Uterus (tissue), 2 donors: ENCODE data around the gene RMND1.

Experiments
- CTCF ChIP-seq, 4 experiments: fragments of 200-600 bp in 2 of 4; fragments of 450-650 bp in 2 of 4; sonication (generic) in 2 of 4; IDR thresholded peaks; one replicate each; pipeline ENCODE4 v1.5.1; 2016 to 2019; ENCODE audit warnings: antibody characterized with exemption in 4 of 4, mild to moderate bottlenecking in 2 of 4, moderate library complexity in 1 of 4
- POLR2A ChIP-seq, 2 donors: fragments of 450-650 bp; IDR thresholded peaks; one replicate each; pipeline ENCODE4 v1.6.1; 2016; ENCODE audit warnings: antibody characterized with exemption in 2 of 2, mild to moderate bottlenecking in 1 of 2, moderate library complexity in 1 of 2

- TF ChIP-seq CTCF (IDR thresholded peaks at IDR 0.05) = no peak
- TF ChIP-seq POLR2A (IDR thresholded peaks at IDR 0.05) = no peak
Measured at GRCh38 chr6:151464702-151465101, 12.8 kb upstream of the RMND1 start.
